NK-92 (cell line): ENCODE data around the gene ADCYAP1R1.

Source experiments
- DNase-seq: peaks from one replicate; lab custom pipeline; 2025; ENCODE audit not compliant: unreplicated experiment; lab: John Stamatoyannopoulos, UW

The ADCYAP1R1 gene

GRCh38 chr7:31067491-31067890, 15.4 kb downstream of the ADCYAP1R1 start:
- no peak for DNase-seq

GRCh38 chr7:31068006-31068675, 16.0 kb downstream of the ADCYAP1R1 start:
- DNase-seq: no peak

GRCh38 chr7:31069860-31070555, 17.9 kb downstream of the ADCYAP1R1 start:
- no peak for DNase-seq

- no peak for DNase-seq
Measured at GRCh38 chr7:31070991-31071644, 19.0 kb downstream of the ADCYAP1R1 start.

- no peak for DNase-seq
Measured at GRCh38 chr7:31071645-31072029, 19.5 kb downstream of the ADCYAP1R1 start.

- DNase-seq: no peak
Measured at GRCh38 chr7:31073326-31074119, 21.4 kb downstream of the ADCYAP1R1 start.

GRCh38 chr7:31074120-31074383, 21.9 kb downstream of the ADCYAP1R1 start:
- DNase-seq: no peak

GRCh38 chr7:31074403-31075085, 22.4 kb downstream of the ADCYAP1R1 start:
- no peak for DNase-seq

GRCh38 chr7:31075086-31075405, 22.9 kb downstream of the ADCYAP1R1 start:
- DNase-seq: no peak

- no peak for DNase-seq
Measured at GRCh38 chr7:31076051-31076450, 23.9 kb downstream of the ADCYAP1R1 start.

- no peak for DNase-seq
Measured at GRCh38 chr7:31076641-31077310, 24.7 kb downstream of the ADCYAP1R1 start.

- no peak for DNase-seq
Measured at GRCh38 chr7:31077484-31078362, 25.6 kb downstream of the ADCYAP1R1 start.

- DNase-seq: no peak
Measured at GRCh38 chr7:31078363-31078990, 26.4 kb downstream of the ADCYAP1R1 start.

- DNase-seq: no peak
Measured at GRCh38 chr7:31079126-31079823, 27.2 kb downstream of the ADCYAP1R1 start.

GRCh38 chr7:31079824-31080511, 27.9 kb downstream of the ADCYAP1R1 start:
- DNase-seq: no peak

- no peak for DNase-seq
Measured at GRCh38 chr7:31080763-31081162, 28.7 kb downstream of the ADCYAP1R1 start.

- DNase-seq: no peak
Measured at GRCh38 chr7:31082017-31082416, 29.9 kb downstream of the ADCYAP1R1 start.

- DNase-seq: no peak
Measured at GRCh38 chr7:31082447-31082846, 30.3 kb downstream of the ADCYAP1R1 start.
